DMS53 treated with DMSO at 0.1 percent for 48 hours (cell line): Measurements from ENCODE around the gene MIER3.

ENCODE experiments used
- DNase-seq: peaks from one replicate; lab custom pipeline; 2025; ENCODE audit not compliant: unreplicated experiment; lab: John Stamatoyannopoulos, UW

The MIER3 gene

DNA sequence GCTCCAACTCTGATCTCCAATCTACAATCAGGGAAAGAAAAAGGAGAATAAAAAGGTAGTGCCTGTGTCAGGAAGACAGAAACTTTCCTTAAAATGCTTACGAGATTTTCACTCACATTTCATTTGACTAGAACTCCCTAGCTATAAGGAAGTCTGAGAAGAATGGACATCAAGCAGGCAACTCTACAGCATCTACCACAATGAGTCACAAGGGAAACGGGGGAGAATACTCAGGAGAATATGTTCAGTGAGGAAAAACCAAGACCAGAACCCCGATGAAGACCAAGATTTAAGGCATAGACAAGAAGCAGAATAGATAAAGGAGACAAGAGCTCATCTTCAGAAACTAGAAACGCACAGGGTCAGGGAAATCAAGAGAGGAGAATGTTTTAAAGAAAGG lies 51.5 kb downstream of the MIER3 start:
- DNase-seq, result no peak

DNA sequence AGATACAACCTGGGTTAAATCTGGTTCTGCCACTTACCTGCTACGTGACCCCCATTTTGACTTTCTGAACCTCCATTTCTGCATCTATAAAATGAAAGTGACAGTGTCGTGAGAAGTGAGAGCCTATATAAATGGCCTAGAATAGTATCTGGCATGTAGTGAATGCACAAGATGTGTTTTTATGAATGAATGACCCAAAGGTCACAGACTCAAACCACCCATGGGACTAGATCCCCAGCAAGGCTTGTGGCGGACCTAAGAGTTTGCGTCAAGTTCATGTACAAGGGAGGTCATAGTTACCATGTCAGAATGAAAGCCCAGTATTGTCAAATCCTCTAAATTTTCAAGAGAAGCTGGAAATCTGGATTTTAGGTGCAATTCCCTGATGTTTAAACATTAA lies 53.7 kb downstream of the MIER3 start:
- DNase-seq, result no peak

DNA sequence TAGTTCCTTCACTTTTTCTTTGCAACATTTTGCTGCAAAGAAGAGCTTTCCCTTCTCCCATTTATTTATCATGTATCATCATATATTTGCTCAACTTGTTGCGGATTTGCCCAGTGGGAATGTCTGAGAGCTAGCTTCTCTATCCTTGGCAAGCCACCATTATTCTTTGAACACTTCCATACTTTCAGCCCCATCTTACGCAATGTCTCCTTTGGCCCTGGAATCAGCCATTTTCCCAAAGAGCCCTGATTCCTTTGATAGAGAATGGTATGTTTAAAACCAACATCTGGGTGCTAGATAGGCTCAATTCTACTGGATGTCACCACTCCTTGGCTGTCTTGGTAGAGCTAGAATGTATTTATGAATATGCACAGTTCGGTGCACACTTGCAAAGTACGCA lies 55.2 kb downstream of the MIER3 start:
- DNase-seq, result no peak

DNA sequence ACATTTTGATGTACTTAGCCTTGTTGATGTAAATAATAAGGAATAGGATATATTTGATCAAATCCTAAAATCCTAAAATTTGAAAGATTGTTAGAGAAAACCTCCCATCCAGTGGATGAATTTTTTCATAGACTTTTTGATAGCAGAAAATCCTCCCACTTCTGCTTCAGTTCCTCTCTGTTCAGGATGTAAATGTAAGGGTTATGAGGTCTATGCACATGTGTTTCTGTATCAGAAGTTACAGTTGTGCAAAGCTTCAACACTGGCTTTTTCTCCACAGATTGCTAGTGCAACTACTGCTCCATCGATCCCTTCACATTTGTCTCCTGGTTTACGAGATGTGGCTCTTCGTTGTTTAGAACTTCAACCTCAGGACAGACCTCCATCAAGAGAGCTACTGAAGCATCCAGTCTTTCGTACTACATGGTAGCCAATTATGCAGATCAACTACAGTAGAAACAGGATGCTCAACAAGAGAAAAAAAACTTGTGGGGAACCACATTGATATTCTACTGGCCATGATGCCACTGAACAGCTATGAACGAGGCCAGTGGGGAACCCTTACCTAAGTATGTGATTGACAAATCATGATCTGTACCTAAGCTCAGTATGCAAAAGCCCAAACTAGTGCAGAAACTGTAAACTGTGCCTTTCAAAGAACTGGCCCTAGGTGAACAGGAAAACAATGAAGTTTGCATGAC lies 58.5 kb downstream of the MIER3 start:
- DNase-seq, result no peak

DNA sequence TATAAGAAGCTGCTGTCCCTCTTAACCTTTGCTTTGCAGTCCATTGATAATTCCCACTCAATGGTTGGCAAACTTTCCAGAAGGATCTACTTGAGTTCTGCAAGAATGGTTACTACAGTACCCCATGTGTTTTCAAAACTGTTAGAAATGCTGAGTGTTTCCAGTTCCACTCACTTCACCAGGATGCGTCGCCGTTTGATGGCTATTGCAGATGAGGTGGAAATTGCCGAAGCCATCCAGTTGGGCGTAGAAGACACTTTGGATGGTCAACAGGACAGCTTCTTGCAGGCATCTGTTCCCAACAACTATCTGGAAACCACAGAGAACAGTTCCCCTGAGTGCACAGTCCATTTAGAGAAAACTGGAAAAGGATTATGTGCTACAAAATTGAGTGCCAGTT lies 70.4 kb downstream of the MIER3 start:
- DNase-seq, result no peak

GRCh38 chr5:56876327-56876726 lies 75.6 kb downstream of the MIER3 start:
- DNase-seq, result no peak

GRCh38 chr5:56873056-56873455 lies 78.9 kb downstream of the MIER3 start:
- no peak for DNase-seq

DNA sequence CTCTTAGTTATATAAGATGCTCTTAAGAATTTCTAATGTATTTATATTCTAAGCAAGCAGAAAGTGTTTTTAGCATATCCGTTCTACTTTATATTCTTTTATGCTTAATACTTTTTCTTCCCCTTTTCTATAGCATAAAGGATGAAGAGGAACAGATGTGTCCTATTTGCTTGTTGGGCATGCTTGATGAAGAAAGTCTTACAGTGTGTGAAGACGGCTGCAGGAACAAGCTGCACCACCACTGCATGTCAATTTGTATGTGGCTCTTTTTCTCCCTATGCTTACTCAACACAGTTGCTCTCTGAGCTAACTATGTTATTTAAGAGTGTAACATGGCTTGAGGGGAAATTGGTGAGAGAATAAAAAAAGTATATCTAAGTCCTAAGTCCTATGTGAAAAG lies 80.1 kb downstream of the MIER3 start:
- no peak for DNase-seq
